Right lobe of liver (tissue), 6 donors: ENCODE data around the gene CACNA1C. TPM values are rescaled to one million over a fixed set of nuclear protein-coding genes. Genes with fewer than 3 reads are reported as not detected.
A peak's percentile ranks its signal among the peaks of the same experiment; 100 is the strongest.

Source experiments
- ATAC-seq, 4 donors: fragments of 200-7000 bp; cut with Tn5 transposase; one replicate each; pipeline ENCODE4 v1.9.1; 2020; ENCODE audit warnings: mild to moderate bottlenecking in 4 of 4, moderate library complexity in 4 of 4
- DNase-seq, 3 donors: peaks; one replicate each; pipeline ENCODE4 v3.0.0-alpha.2; 2020
- H3K27ac ChIP-seq, 3 donors: fragments of 200-600 bp; one replicate each; pipeline ENCODE4 v1.8.0; 2022
- H3K27me3 ChIP-seq, 2 donors: fragments of 200-600 bp; one replicate each; pipeline ENCODE4 v1.8.0; 2022
- H3K36me3 ChIP-seq, 4 donors: fragments of 200-600 bp; sonication (generic) in 1 of 4; one replicate each; pipeline versions ENCODE4 v1.5.1 to v1.8.0; 2017 to 2022; ENCODE audit warnings: control low read depth in 1 of 4
- H3K4me1 ChIP-seq, 4 donors: fragments of 200-600 bp; sonication (generic) in 1 of 4; one replicate each; pipeline versions ENCODE4 v1.5.1 to v1.8.0; 2017 to 2022; ENCODE audit warnings: control low read depth in 1 of 4
- H3K4me3 ChIP-seq, 3 donors: fragments of 200-600 bp; one replicate each; pipeline ENCODE4 v1.8.0; 2022
- H3K9me3 ChIP-seq, 4 donors: fragments of 200-600 bp; sonication (generic) in 1 of 4; one replicate each; pipeline versions ENCODE4 v1.5.1 to v1.8.0; 2017 to 2022; ENCODE audit warnings: control low read depth in 1 of 4
- POLR2A ChIP-seq: fragments of 450-650 bp; IDR thresholded peaks from one replicate; pipeline ENCODE4 v1.6.1; 2017; ENCODE audit warnings: antibody characterized with exemption, mild to moderate bottlenecking
- WGBS: methylation state at CpG from one replicate; pipeline ENCODE4 v1.1.6; 2018; ENCODE audit warnings: low coverage, low lambda C conversion rate; ENCODE audit not compliant: insufficient coverage; ENCODE audit errors: missing lambda C conversion rate; 5-methylcytosine and 5-hydroxymethylcytosine counted together
- intact Hi-C, 2 donors: fragments of 100-400 bp; cut with DNase I; formaldehyde crosslinking; loops; one replicate each; pipeline versions ENCODE4 v1.11.2 to v1.14.1; 2022
- long read RNA-seq: library from polyadenylated mRNA; unstranded; transcript quantifications from one replicate; pipeline ENCODE4 v2.0.0, GENCODE V29; 2019
- total RNA-seq, 6 experiments: library from RNA; depleted of rRNA in 2 of 6; stranded (reverse); fragments of >200 nt in 2 of 6; fragmentation: NEBNext Ultra II Directional in 3 of 6; extraction: Animal tissue kit (Norgen Biotek cat#: 25700) in 3 of 6; gene quantifications; one replicate each; pipeline versions ENCODE4 v1.1.0 to v1.2.4, GENCODE V29; 2016 to 2023
- TF ChIP-seq, protein P1 (sequence below), 4 donors: fragments of 200-600 bp in 3 of 4; fragments of 450-650 bp in 1 of 4; IDR thresholded peaks; one replicate each; pipeline versions ENCODE4 v1.5.1 to v1.8.0; 2016 to 2022; ENCODE audit warnings: antibody characterized with exemption in 4 of 4, mild to moderate bottlenecking in 2 of 4
- donor health status: DM: no; HTN: yes; CAD: no.
- donor health status: DM: no; HTN: no; CAD: no.
- donor health status: DM: no; HTN: no; CAD: no.
- donor health status: DM: no; HTN: yes; CAD: no.
- donor health status: DM: no; HTN: yes; CAD: no.

Gene CACNA1C
- 1 to 10 TPM in 1 of 6 experiments, under 1 TPM in 5; 0.18 to 1.0 (median 0.57) TPM for total RNA-seq
- long read RNA-seq: 0 reads

DNA sequence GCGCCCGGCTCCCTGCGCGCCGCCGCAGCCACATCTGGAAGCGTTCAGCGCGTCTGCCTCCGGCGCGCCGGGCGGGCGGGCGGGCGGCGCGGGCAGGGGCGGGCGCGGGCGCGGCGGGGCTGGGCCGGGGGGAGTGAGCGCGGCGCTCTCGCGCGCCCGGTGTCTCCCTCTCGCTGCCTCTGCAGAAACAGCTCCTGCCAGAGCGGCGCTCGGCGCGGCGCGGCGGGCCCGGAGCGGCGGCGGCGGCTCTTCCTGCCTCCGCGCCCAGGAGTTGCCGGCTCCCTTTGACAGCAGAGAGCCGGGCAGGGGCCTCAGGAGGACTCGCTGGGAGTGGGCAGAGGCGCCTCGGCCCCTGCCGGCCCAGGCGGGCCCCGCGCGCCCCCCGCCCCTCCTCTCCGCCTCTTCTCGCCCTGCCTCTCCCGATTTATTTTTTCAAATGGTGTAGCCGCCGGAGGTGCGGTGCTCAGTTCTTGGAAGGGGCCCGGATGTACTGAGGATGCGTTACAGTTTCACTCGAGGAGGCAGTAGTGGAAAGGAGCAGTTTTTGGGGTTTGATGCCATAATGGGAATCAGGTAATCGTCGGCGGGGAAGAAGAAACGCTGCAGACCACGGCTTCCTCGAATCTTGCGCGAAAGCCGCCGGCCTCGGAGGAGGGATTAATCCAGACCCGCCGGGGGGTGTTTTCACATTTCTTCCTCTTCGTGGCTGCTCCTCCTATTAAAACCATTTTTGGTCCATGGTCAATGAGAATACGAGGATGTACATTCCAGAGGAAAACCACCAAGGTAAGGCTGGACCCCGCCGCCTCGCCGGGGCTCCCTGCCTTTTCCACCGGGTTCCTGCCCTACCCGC is at the start of gene CACNA1C:
Gene CACNA1C, plus strand, starts transcription at position 162 of the 853 bp plus-strand sequence. Its CDS starts 576 bp downstream, at position 738.
- H3K27me3 ChIP-seq: peaks cover 0 to 7% of the 10 kb centered on the region in 2 donors
- H3K27ac ChIP-seq: no peak within 1 kb of the TSS
- H3K4me1 ChIP-seq: peaks cover 0 to 8% (median 0%) of the 10 kb centered on the region in 4 donors
- peak within 1 kb of the TSS; percentile 34 to 38 (median 35) for H3K4me3 ChIP-seq
- 1% methylated on average over 24 of the region's 90 CpGs for WGBS
- intact Hi-C loops: loop anchor here in 1 of 2 donors (10.0 kb wide), 1 partner anchor 242 kb away; no protein-coding TSS in a partner anchor
- H3K36me3 ChIP-seq: no peaks in the 10 kb centered on the region
- DNase-seq: peak in 1 of 3 donors; percentile 51
- no peaks in the 10 kb centered on the region for H3K9me3 ChIP-seq
- ATAC-seq: peak; percentile 66 to 77 (median 72)
- TF ChIP-seq, protein P1, sequence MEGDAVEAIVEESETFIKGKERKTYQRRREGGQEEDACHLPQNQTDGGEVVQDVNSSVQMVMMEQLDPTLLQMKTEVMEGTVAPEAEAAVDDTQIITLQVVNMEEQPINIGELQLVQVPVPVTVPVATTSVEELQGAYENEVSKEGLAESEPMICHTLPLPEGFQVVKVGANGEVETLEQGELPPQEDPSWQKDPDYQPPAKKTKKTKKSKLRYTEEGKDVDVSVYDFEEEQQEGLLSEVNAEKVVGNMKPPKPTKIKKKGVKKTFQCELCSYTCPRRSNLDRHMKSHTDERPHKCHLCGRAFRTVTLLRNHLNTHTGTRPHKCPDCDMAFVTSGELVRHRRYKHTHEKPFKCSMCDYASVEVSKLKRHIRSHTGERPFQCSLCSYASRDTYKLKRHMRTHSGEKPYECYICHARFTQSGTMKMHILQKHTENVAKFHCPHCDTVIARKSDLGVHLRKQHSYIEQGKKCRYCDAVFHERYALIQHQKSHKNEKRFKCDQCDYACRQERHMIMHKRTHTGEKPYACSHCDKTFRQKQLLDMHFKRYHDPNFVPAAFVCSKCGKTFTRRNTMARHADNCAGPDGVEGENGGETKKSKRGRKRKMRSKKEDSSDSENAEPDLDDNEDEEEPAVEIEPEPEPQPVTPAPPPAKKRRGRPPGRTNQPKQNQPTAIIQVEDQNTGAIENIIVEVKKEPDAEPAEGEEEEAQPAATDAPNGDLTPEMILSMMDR (IDR thresholded peaks at IDR 0.05): peak in 3 of 4 donors; percentile 13 to 27 (median 14)
- TF ChIP-seq POLR2A: no peak

- peak overlapping the region; percentile 68 to 93 (median 92) for H3K4me3 ChIP-seq
- no peaks in the 10 kb centered on the region for H3K36me3 ChIP-seq
- intact Hi-C loops: no loop called here
- TF ChIP-seq POLR2A: no peak
- TF ChIP-seq, protein P1 (IDR thresholded peaks at IDR 0.05): no peak
- no peaks in the 10 kb centered on the region for H3K9me3 ChIP-seq
- DNase-seq: no peak
- peak; percentile 32 to 49 (median 36) for ATAC-seq
- peaks cover 0 to 13% (median 4%) of the 10 kb centered on the region in 4 donors for H3K4me1 ChIP-seq
- 0% methylated on average over 13 of the region's 13 CpGs for WGBS
- H3K27me3 ChIP-seq: no peaks in the 10 kb centered on the region
- peak overlapping the region; percentile 83 to 86 (median 84) for H3K27ac ChIP-seq
Observed at GRCh38 chr12:2003676-2004112, 49.1 kb upstream of the CACNA1C start.

DNA sequence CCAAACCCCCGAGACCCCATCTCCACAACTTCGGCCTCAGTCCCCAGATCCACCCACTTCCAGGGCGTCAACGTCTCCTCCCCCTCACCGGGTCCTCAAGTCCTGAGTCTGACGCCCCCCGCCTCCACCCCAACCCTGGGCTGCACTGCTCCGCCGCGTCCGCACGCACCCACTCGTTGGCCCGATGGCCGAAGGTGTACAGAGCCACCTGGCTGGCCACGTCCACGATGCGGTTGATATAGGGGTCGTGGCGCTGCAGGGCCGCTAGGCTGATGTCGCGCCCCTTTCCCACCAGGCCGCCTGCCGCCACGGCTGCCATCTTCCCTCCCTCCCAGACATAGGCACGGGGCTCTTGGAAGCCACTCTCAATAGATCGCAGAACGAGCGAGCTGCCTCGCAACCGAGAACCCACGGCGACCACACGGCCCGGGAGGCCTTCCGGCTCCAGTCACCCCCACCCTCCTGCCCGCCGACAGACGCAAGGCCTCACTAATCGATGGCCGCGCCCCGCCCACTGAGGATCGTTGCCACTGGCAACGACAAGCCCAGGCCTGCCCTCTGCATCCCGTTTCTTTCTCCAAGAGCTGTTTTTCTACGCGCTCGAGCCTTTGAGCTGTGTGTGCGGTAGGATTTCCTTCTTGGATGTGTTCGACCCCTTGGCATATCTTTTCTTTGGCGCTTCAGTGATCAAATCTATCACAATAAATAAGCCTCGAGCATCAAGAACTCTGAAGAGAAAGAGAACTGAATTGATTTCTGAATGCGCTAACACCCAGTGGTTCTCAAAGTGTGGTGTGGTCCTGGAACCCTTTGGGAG is 48.5 kb upstream of the CACNA1C start, which contains the start of gene DCP1B:
Gene DCP1B, minus strand, starts transcription at position 345 of the 817 bp plus-strand sequence. Its CDS starts 26 bp downstream, at position 319.
- peak within 1 kb of the TSS; percentile 83 to 86 (median 84) for H3K27ac ChIP-seq
- ATAC-seq: peak; percentile 97 to 99 (median 99)
- peak within 1 kb of the TSS; percentile 68 to 93 (median 92) for H3K4me3 ChIP-seq
- peak; percentile 97 to 98 (median 98) for DNase-seq
- no peaks in the 10 kb centered on the region for H3K36me3 ChIP-seq
- no peaks in the 10 kb centered on the region for H3K27me3 ChIP-seq
- TF ChIP-seq POLR2A: peak; percentile 73
- TF ChIP-seq, protein P1 (IDR thresholded peaks at IDR 0.05): no peak
- WGBS: 6% methylated on average over 28 of the region's 55 CpGs
- intact Hi-C loops: no loop called here
- H3K4me1 ChIP-seq: peaks cover 0 to 17% (median 4%) of the 10 kb centered on the region in 4 donors
- no peaks in the 10 kb centered on the region for H3K9me3 ChIP-seq

DNA sequence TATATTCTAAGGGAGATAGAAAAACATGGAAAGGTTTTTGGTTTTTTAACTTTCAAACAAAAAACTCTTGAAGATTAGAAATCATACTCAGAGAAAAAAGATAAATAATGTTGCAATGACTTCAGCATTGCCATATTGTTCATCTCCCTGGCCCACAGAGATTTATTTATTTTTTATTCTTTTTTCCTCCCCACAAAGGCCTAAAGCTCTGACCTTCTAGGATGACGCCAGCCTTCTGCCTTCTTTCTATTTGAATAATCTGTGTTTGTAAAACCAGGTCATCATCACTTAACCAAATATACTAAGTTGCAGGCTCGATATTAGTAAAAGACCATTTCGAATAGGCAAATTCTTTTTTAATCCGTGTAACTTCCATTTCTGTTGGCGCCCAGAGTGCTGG is 44.1 kb upstream of the CACNA1C start:
- WGBS: 28% methylated on average over 5 of the region's 5 CpGs
- Histone ChIP-seq H3K36me3 (no peaks in the 10 kb centered on the region), H3K4me3 (no peak overlapping the region), H3K27ac (peak overlapping the region in 1 of 3 donors; percentile 10), H3K9me3 (no peaks in the 10 kb centered on the region), H3K27me3 (no peaks in the 10 kb centered on the region), H3K4me1 (peaks cover 0 to 31% (median 13%) of the 10 kb centered on the region in 4 donors)
- ATAC-seq (peak in 2 of 4 donors; percentile 5 to 20), DNase-seq (peak in 1 of 3 donors; percentile 39)
- no peak for TF ChIP-seq POLR2A
- TF ChIP-seq, protein P1 (IDR thresholded peaks at IDR 0.05): no peak
- intact Hi-C loops: no loop called here
